Esophagus squamous epithelium (tissue), 4 donors: ENCODE data around the gene ARFIP1.

Source experiments
- CTCF ChIP-seq, 6 experiments: fragments of 450-650 bp in 4 of 6; fragments of 200-600 bp in 2 of 6; sonication (generic) in 2 of 6; IDR thresholded peaks; one replicate each; pipeline ENCODE4 v1.5.1; 2016 to 2019; ENCODE audit warnings: antibody characterized with exemption in 6 of 6, mild to moderate bottlenecking in 4 of 6, moderate library complexity in 4 of 6
- POLR2A ChIP-seq, 4 donors: fragments of 450-650 bp; IDR thresholded peaks; one replicate each; pipeline ENCODE4 v1.6.1; 2017; ENCODE audit warnings: antibody characterized with exemption in 4 of 4, mild to moderate bottlenecking in 4 of 4, moderate library complexity in 3 of 4

GRCh38 chr4:152858934-152859333 is 79.2 kb downstream of the ARFIP1 start:
- no peak for TF ChIP-seq CTCF (IDR thresholded peaks at IDR 0.05)
- TF ChIP-seq POLR2A (IDR thresholded peaks at IDR 0.05) = no peak
